SK-N-SH (cell line): ENCODE results near the gene ZNF280A. TPM values are rescaled to one million over a fixed set of nuclear protein-coding genes. Genes with fewer than 3 reads are reported as not detected.
"Not testable (repeated sequence)": the region's sequence is repeated elsewhere in the genome, so short reads cannot be mapped to it uniquely, and the experiment has no call there.

Source experiments
- CTCF ChIA-PET: fragments of 300-600, 350-600 bp; formaldehyde crosslinking; extraction: SDS; loops from one replicate; lab custom pipeline; 2021; lab: Yijun Ruan, JAX
- POLR2A ChIA-PET: fragments of 350-600 bp; sonication (Branson Sonifier 250); formaldehyde crosslinking; extraction: SDS; loops from one replicate; lab custom pipeline; 2020; ENCODE audit warnings: antibody characterized with exemption, inconsistent platforms; lab: Yijun Ruan, JAX
- DNase-seq: peaks from one replicate; pipeline ENCODE4 v3.0.0; 2012
- H2AFZ ChIP-seq: fragments of 200-600 bp; sonication (generic); 2 replicates; pipeline ENCODE4 v1.8.1; 2016; ENCODE audit warnings: antibody characterized with exemption, mild to moderate bottlenecking, low read depth
- H3F3A ChIP-seq: fragments of 200-600 bp; sonication (generic); replicated peaks from 2 replicates; pipeline ENCODE3; 2016; ENCODE audit warnings: antibody characterized with exemption, mild to moderate bottlenecking; ENCODE audit not compliant: insufficient read depth
- H3K27ac ChIP-seq, 2 experiments: fragments of 200-500 bp in 1 of 2; fragments of 200-600 bp in 1 of 2; sonication (Bioruptor generic) in 1 of 2; sonication (generic), shearing (Covaris generic) in 1 of 2; 2 replicates each; pipeline versions ENCODE4 v1.5.1 to v1.6.1; 2014 to 2016; ENCODE audit warnings: low read depth in 2 of 2, inconsistent platforms in 1 of 2, low read length in 1 of 2, mild to moderate bottlenecking in 1 of 2, mixed read lengths in 1 of 2
- H3K27me3 ChIP-seq: fragments of 200-600 bp; sonication (generic), shearing (Covaris generic); 2 replicates; pipeline ENCODE4 v1.6.1; 2016; ENCODE audit warnings: mixed run types; ENCODE audit not compliant: insufficient read depth
- H3K36me3 ChIP-seq, 2 experiments: fragments of 200-500 bp in 1 of 2; fragments of 200-600 bp in 1 of 2; sonication (Bioruptor generic) in 1 of 2; sonication (generic) in 1 of 2; replicated peaks in 1 of 2; 2 replicates each; pipeline versions ENCODE3 to v1.5.1; 2014 to 2016; ENCODE audit warnings: low read length in 1 of 2, mild to moderate bottlenecking in 1 of 2; ENCODE audit not compliant: insufficient read depth in 2 of 2, control insufficient read depth in 1 of 2
- H3K4me1 ChIP-seq, 2 experiments: fragments of 200-500 bp in 1 of 2; fragments of 200-600 bp in 1 of 2; sonication (Bioruptor generic) in 1 of 2; sonication (generic), shearing (Covaris generic) in 1 of 2; 2 replicates each; pipeline versions ENCODE4 v1.5.1 to v1.6.1; 2014 to 2016; ENCODE audit warnings: low read depth in 1 of 2, low read length in 1 of 2, mixed run types in 1 of 2; ENCODE audit not compliant: insufficient read depth in 2 of 2, control insufficient read depth in 1 of 2
- H3K4me2 ChIP-seq: fragments of 200-600 bp; sonication (generic), shearing (Covaris generic); 2 replicates; pipeline ENCODE4 v1.6.1; 2017; ENCODE audit warnings: mixed run types
- H3K4me3 ChIP-seq, 2 experiments: fragments of 200-500 bp in 1 of 2; fragments of 200-600 bp in 1 of 2; sonication (Bioruptor generic) in 1 of 2; sonication (generic), shearing (Covaris generic) in 1 of 2; 2 replicates each; pipeline versions ENCODE4 v1.5.1 to v1.8.1; 2014 to 2016; ENCODE audit warnings: low read depth in 2 of 2, inconsistent platforms in 1 of 2, low read length in 1 of 2, mild to moderate bottlenecking in 1 of 2, mixed read lengths in 1 of 2, moderate library complexity in 1 of 2
- H3K79me2 ChIP-seq: fragments of 200-600 bp; sonication (generic); 2 replicates; pipeline ENCODE4 v1.8.1; 2017; ENCODE audit warnings: mild to moderate bottlenecking; ENCODE audit not compliant: insufficient read depth
- H3K9ac ChIP-seq: fragments of 200-600 bp; sonication (generic); 2 replicates; pipeline ENCODE4 v1.6.1; 2017; ENCODE audit warnings: mixed run types
- H3K9me2 ChIP-seq: fragments of 200-600 bp; sonication (generic); 2 replicates; pipeline ENCODE4 v1.6.1; 2017; ENCODE audit warnings: mixed run types
- H3K9me3 ChIP-seq: fragments of 200-600 bp; sonication (generic); 2 replicates; pipeline ENCODE4 v1.6.1; 2017; ENCODE audit warnings: mixed run types, mild to moderate bottlenecking, moderate library complexity
- H4K20me1 ChIP-seq: fragments of 200-600 bp; sonication (generic); 2 replicates; pipeline ENCODE4 v1.6.1; 2017; ENCODE audit warnings: mild to moderate bottlenecking, mixed run types; ENCODE audit not compliant: insufficient read depth
- CHD2 ChIP-seq: fragments of 150-350 bp; IDR thresholded peaks from 2 replicates; pipeline ENCODE4 v1.6.1; 2018; ENCODE audit warnings: low read length; ENCODE audit not compliant: partially characterized antibody
- EZH2phosphoT487 ChIP-seq: fragments of 200-600 bp; sonication (generic); IDR thresholded peaks from 2 replicates; pipeline ENCODE4 v1.6.1; 2017; ENCODE audit warnings: low read depth, mixed run types, mild to moderate bottlenecking, antibody characterized with exemption, moderate library complexity, borderline replicate concordance
- GATA2 ChIP-seq: sonication (generic); formaldehyde crosslinking; IDR thresholded peaks from 2 replicates; pipeline ENCODE4 v1.5.0; 2020; ENCODE audit warnings: mild to moderate bottlenecking, missing genetic modification reagents
- MAX ChIP-seq: IDR thresholded peaks from 2 replicates; pipeline ENCODE4 v1.4.0; 2012; ENCODE audit warnings: low read depth
- MXI1 ChIP-seq: IDR thresholded peaks from 2 replicates; pipeline ENCODE4 v1.6.1; 2012; ENCODE audit warnings: mild to moderate bottlenecking, low read depth, low read length, improper control_type of control experiment
- NFIC ChIP-seq: IDR thresholded peaks from 2 replicates; pipeline ENCODE4 v1.4.0; 2012; ENCODE audit warnings: borderline replicate concordance
- NRF1 ChIP-seq: IDR thresholded peaks from 2 replicates; pipeline ENCODE4 v1.6.1; 2012; ENCODE audit warnings: low read depth, mild to moderate bottlenecking, low read length
- RFX5 ChIP-seq: IDR thresholded peaks from 2 replicates; pipeline ENCODE4 v1.6.1; 2012; ENCODE audit warnings: mild to moderate bottlenecking, improper control_type of control experiment, low read length
- SMC3 ChIP-seq: IDR thresholded peaks from 2 replicates; pipeline ENCODE4 v1.6.1; 2012; ENCODE audit warnings: low read depth, low read length, improper control_type of control experiment
- TCF12 ChIP-seq: IDR thresholded peaks from 2 replicates; pipeline ENCODE4 v1.4.0; 2012
- YY1 ChIP-seq: IDR thresholded peaks from 2 replicates; pipeline ENCODE4 v1.4.0; 2012; ENCODE audit warnings: low read depth, mild to moderate bottlenecking
- WGBS: methylation state at CpG from one replicate; pipeline ENCODE4 v1.1.6; 2017; ENCODE audit warnings: low lambda C conversion rate; 5-methylcytosine and 5-hydroxymethylcytosine counted together
- polyA plus RNA-seq, 3 experiments: library from polyadenylated mRNA; depleted of rRNA; stranded (reverse); fragments of >200 nt; gene quantifications; 2 replicates each; pipeline ENCODE4 v1.2.3, GENCODE V29; 2012
- TF ChIP-seq, protein P1 (sequence below): IDR thresholded peaks from 2 replicates; pipeline ENCODE4; 2012

The ZNF280A gene
- polyA plus RNA-seq, 1 of the 3 experiments (the other 2 are of a cell fraction): not detected

- no peaks in the 10 kb centered on the region for H3F3A ChIP-seq
- WGBS: 62% methylated on average over 2 of the region's 2 CpGs
- CTCF ChIA-PET: interaction anchor here (1.4 to 3.9 kb wide), 2 partner anchors 11 to 80 kb away, joined by 3 to 20 read pairs; no protein-coding TSS in a partner anchor
These were observed 45.3 kb downstream of the ZNF280A start for GRCh38 chr22:22474733-22475132.

GRCh38 chr22:22471104-22471503 is 49.0 kb downstream of the ZNF280A start:
- H3K27ac ChIP-seq, DNase-seq, H2AFZ ChIP-seq, POLR2A ChIA-PET, H4K20me1 ChIP-seq, H3K9ac ChIP-seq, H3K9me3 ChIP-seq, H3K79me2 ChIP-seq, H3K27me3 ChIP-seq, H3F3A ChIP-seq, H3K9me2 ChIP-seq, H3K4me3 ChIP-seq, H3K36me3 ChIP-seq, H3K4me1 ChIP-seq, CTCF ChIA-PET, H3K4me2 ChIP-seq: not testable (repeated sequence)
- 24% methylated on average over 5 of the region's 5 CpGs for WGBS

More at GRCh38 chr22:22474733-22475132, 45.3 kb downstream of the ZNF280A start:
- POLR2A ChIA-PET: no interaction called here
- Histone ChIP-seq H2AFZ (no peak overlapping the region), H3K9ac (no peak overlapping the region), H4K20me1 (no peaks in the 10 kb centered on the region), H3K4me2 (no peak overlapping the region), H3K9me2 (no peaks in the 10 kb centered on the region), H3K27ac (no peak overlapping the region)
- no peak for TF ChIP-seq MXI1
- TF ChIP-seq EZH2phosphoT487: no peak
- TF ChIP-seq NFIC: no peak
- no peak for TF ChIP-seq CHD2
- TF ChIP-seq, protein P1, sequence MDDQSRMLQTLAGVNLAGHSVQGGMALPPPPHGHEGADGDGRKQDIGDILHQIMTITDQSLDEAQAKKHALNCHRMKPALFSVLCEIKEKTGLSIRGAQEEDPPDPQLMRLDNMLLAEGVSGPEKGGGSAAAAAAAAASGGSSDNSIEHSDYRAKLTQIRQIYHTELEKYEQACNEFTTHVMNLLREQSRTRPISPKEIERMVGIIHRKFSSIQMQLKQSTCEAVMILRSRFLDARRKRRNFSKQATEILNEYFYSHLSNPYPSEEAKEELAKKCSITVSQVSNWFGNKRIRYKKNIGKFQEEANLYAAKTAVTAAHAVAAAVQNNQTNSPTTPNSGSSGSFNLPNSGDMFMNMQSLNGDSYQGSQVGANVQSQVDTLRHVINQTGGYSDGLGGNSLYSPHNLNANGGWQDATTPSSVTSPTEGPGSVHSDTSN: no peak
- TF ChIP-seq TCF12: no peak
- no peak for TF ChIP-seq GATA2 (CRISPR knock-in tag)
- no peak for TF ChIP-seq MAX
- TF ChIP-seq SMC3: no peak
- TF ChIP-seq RFX5: no peak
- TF ChIP-seq NRF1: no peak
- TF ChIP-seq, all 33 proteins: peak for 0
- H3K4me3 ChIP-seq: no peak overlapping the region
- no peaks in the 10 kb centered on the region for H3K9me3 ChIP-seq
- H3K79me2 ChIP-seq: no peaks in the 10 kb centered on the region
- no peaks in the 10 kb centered on the region for H3K27me3 ChIP-seq
- H3K4me1 ChIP-seq: no peaks in the 10 kb centered on the region
- no peaks in the 10 kb centered on the region for H3K36me3 ChIP-seq
- no peak for DNase-seq

- no peak overlapping the region for H3K27ac ChIP-seq
- H3K79me2 ChIP-seq: no peaks in the 10 kb centered on the region
- H3K9me2 ChIP-seq: no peaks in the 10 kb centered on the region
- no peak overlapping the region for H3K4me2 ChIP-seq
- DNase-seq: no peak
- H2AFZ ChIP-seq: no peak overlapping the region
- no peak overlapping the region for H3K9ac ChIP-seq
- 30% methylated on average over 2 of the region's 2 CpGs for WGBS
- H3K4me1 ChIP-seq: no peaks in the 10 kb centered on the region
- ChIA-PET CTCF (interaction anchor here (0.7 kb wide), 1 partner anchor 217 kb away, joined by 4 read pairs; no protein-coding TSS in a partner anchor), POLR2A (no interaction called here)
- H4K20me1 ChIP-seq: no peaks in the 10 kb centered on the region
- no peak overlapping the region for H3K4me3 ChIP-seq
- H3K36me3 ChIP-seq: no peaks in the 10 kb centered on the region
- H3F3A ChIP-seq: no peaks in the 10 kb centered on the region
- no peak for TF ChIP-seq YY1
- peaks cover 3% of the 10 kb centered on the region; the same call in 1 of the 2 replicates for H3K27me3 ChIP-seq
- no peaks in the 10 kb centered on the region for H3K9me3 ChIP-seq
These were observed 50.5 kb downstream of the ZNF280A start for GRCh38 chr22:22469527-22469926.

- H3K79me2 ChIP-seq, H3K4me2 ChIP-seq, H3K36me3 ChIP-seq, CTCF ChIA-PET, H3K9me2 ChIP-seq, H3K9me3 ChIP-seq, H3K9ac ChIP-seq, H3F3A ChIP-seq, H3K4me3 ChIP-seq, H3K27ac ChIP-seq, H4K20me1 ChIP-seq, DNase-seq, POLR2A ChIA-PET, H3K4me1 ChIP-seq, H3K27me3 ChIP-seq, H2AFZ ChIP-seq: not testable (repeated sequence)
- WGBS: 38% methylated on average over 11 of the region's 11 CpGs
These were observed 51.1 kb downstream of the ZNF280A start for GRCh38 chr22:22468794-22469469.
